NCI-H187 treated with DMSO at 0.1 percent for 48 hours (cell line): Measurements from ENCODE around the gene FAM107B.

ENCODE experiments used
- DNase-seq: peaks from one replicate; lab custom pipeline; 2025; lab: John Stamatoyannopoulos, UW

FAM107B gene

DNA sequence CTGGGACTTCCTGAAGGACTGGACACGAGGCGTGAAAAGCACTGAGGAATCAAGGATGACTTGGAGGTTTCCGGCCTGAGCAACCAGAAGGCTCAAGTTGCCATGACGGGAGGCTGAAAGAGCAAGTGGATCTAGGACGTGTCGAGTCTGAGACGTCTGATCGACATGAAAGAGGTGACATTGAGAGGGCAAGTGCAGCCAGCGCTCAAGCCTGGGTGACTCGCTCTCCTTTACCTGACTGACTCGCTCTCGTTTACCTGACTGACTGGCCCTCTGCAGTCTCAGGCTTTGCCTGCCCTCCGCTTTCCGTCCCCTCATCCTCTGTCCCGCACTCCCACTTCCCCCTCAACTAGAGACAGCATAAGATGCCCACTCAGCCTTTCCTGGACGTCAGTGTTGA, 241.4 kb downstream of the FAM107B start:
- DNase-seq: no peak

DNA sequence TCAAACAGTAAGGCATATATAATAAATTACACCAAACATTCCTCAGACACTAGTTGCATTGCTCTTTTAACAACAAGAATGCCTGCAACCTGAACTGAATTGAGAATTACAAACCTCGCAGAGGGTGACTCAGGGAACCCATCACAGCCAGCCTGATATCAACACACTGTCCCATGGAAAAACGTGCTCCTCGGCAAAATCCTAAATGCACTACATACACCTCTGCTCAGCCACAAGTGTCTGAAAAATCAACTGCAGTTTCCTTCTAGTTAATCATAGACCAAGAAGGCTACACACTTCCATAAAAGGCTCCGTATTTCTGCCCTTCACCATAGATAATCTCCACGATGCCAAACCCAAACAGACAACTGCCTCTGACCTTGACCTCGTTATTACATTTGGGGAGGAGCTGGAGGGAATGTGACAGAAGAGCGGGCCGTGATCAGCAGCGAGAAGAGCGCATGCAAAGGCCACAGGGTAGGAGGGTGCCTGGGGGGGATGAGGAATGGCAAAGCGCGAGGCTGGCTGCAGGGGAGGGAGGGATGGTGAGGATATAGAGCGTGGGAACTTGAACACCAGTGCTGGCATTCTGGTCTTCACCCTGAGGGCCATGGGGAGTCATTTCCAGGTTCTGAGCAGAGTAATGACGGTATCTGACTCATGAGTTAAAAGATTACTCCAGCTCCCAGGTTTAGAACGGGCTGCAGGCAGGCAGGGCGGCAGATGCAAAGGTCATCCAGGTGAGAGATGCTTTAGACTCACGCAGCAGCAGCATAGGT, 242.0 kb downstream of the FAM107B start:
- no peak for DNase-seq

DNA sequence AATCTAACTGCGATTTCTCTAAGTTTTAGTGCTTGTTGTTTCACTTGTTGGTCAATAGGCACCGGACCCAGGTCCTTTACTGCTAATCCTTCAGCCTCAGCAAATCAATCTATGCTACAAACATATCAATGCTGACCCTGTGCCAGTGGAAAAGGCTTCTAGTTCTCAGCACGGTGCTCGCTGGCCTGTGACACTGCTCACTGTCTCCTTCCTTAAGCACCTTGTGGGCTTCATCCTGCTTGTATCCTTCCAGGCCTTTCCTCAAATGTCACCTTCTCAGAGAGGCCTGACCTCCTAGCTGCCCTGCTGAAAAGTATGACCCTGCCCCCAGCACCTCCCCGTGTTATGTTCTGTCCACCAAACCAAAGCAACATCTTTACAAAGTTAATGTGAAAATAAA, 242.7 kb downstream of the FAM107B start:
- DNase-seq: no peak

DNA sequence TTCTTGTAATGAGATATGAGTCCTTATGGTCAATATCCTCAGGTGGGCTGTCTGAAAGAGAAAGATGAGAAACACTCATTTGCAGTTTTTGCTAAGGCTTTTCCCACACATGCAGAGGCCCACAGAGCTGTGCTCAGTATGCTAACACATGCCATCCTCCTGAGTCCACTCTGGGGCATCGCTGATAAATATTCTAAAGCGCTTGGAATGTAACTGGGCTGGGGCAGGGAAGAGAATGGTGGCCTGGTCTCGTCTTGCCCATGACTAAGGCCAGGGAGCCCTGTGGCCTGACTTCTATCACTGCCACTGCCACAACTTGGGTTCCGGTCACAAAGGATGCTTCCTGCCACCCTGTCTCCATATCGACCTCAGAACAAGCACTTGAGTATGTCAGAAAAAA, 244.2 kb downstream of the FAM107B start:
- no peak for DNase-seq

DNA sequence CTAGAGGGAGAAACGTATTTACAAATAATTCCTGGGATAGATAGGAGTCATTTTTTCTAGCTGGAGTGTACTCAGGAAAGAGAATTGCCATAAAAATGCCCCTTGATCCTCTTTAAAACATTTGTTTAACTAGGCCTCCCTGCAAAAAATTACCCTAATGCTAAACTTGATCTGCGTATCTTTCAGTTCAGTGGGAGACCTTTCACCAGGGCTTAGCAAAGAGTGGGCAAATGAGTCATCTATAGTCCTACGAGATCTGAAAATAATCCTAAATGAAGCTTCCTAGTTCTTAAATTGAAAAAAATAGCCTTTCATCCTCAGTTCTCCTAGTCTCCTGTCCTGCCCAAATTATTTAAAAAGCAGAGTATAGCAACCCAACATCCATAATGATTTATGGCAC, 245.3 kb downstream of the FAM107B start:
- DNase-seq: no peak

DNA sequence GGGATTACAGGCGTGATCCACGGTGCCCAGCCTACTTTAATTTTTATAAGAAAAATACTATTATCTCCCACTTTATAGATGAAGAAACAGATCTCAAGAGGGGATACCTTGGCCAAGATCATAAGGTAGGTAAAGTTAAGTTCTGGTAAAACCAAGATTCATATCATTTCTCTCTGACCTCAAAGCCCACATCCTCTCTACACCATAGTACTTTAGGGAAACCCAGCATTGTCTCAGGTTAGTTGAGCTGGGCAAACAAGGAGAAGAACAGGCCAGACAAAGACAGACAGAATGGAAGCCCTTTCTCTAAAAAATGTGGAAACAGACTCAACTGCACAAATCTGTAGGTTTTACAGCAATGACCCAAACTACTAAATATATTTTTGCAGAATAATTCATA, 246.2 kb downstream of the FAM107B start:
- no peak for DNase-seq

DNA sequence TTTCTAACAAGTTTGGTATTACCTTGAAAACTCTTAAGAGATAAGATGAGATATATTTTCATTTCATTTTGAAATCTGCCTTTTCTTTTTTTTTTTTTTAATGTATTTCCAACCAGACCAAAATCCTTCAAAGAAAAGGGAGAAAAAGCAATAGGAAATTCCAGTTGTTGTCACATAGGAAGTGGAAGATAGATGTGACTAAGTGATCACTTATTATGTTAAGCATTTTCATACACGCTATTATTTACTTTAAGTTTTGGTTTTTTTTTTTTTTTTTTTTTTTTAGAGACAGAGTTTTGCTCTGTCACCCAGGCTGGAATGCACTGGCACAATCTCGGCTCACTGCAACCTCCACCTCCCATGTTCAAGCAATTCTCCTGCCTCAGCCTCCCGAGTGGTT, 246.8 kb downstream of the FAM107B start:
- DNase-seq: no peak

DNA sequence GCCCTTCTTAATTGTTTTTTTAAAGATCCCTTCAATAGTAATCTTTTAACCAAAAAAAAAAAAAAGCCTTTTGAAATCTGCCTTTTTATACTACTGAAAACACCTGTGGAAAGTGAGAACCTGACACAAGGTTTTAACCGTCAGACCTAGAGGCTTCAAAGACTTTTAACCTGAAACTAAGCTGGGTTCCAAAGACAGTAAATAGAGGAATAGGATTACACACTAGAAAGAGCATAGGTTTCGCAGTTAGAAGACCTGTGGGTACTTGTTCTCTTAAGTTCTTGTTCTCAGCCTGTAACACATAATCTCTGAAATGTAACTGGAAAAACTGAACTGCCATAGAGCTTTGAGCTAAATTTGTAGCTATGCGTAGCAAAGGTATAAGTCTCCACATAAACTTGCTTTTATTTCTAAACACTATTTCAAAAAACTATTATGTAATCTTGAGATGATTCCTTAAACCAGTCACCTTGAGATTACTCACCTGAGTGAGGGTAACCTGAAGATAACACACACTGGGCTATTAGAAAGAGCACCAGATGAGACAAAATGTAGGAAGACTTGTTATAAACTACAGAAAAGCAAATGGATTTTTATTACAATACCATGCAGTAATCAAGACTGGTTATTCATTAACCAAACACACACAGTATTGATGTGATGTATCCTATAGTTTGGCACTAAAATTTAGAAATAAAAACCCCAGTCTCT, 247.4 kb downstream of the FAM107B start:
- no peak for DNase-seq

DNA sequence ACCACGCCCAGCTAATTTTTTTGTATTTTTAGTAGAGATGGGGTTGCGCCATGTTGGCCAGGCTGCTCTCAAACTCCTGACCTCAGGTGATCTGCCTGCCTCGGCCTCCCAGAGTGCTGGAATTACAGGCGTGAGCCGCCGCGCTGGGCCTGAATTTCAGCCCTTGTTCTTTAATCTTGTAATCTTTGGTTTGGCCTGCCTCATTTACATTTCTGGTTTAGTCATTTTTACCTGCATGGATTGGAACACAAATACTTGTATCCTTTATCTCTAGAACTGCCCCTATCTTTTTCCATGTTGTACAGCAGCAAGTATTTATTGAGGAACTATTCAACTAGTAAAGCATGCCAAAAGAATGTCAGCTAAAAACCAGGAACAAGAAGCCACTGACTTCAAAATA, 248.4 kb downstream of the FAM107B start:
- DNase-seq: no peak

DNA sequence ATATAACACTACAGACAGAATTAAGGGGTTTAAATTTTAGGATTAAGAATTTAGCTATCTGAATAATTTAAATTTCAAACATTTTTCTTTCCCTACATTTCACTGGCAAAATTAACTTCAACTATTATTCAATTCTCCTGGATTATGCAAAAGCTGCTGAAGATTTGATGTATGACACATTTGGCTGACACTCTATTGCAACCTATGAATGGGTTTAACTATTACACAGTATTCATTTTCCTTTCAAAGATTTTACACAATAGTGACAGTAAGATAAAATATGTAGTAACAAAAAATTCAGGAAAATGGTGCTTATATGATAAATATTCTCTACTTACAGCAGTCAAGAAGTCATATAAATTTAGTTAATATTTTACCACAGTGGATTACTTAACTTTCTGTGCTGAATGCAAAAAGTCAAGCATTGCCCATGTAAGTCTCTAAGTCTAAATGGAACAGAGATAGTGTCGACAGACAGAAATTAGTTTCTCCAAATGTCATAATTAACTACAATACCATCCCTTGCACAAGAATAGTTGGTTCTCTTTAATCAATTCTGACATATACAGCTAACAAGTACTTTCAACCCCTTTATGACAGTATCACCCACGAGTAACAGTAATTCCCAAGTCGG, 249.9 kb downstream of the FAM107B start:
- no peak for DNase-seq

DNA sequence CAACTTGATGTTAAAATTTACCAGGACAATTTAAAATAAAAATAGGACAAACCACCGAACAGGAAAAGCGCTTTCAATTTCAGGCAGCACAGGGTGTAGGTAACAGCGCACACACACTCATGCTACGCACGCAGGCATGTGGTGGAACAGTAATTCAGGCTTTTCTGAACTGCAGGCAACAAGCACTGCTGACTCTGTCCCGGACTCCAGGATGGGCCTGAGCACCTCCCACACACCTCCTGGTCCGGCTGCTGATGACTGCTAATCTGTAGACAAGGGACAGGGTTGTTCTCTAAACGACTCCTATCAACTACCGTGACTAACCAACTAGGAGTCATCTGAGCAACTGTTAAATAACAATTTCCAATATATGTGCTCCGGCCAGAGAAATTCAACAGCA, 251.4 kb downstream of the FAM107B start:
- DNase-seq: no peak

DNA sequence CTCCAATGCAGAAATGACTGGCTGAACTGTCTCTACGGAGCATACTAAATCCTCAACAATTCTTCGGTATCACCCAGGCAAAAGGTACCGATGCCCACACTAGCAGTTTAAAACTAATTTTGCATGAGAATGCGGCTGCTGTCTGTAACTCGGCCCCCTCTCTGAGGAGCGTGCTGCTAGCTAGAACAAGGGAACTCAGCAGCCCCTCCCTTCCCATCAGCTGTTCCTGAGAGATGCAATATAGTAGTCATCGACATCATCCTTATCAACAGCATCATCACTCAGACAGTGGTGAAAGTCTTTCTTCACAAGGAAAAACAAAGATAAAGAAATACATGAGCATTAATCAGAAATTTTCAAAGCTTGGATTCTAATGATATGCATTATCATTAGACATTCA, 254.9 kb downstream of the FAM107B start:
- no peak for DNase-seq

DNA sequence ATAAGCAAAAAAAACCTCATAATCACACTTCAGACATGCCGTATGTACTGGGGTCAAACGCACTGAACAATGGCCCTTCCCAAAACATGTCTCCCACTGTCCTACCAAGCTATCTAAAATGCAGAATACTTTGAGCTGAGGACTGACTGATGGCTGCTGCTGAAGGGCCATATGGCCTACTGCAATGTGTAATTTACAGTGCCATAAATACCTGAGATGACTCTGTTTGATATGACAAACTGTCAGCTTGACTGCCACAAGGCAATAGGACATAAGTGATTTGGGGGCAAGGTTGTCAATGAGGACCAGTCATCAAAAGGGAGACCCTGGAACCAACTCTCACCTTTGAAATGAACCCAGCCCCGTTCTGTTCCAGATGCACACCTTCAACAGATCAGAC, 256.5 kb downstream of the FAM107B start:
- no peak for DNase-seq

DNA sequence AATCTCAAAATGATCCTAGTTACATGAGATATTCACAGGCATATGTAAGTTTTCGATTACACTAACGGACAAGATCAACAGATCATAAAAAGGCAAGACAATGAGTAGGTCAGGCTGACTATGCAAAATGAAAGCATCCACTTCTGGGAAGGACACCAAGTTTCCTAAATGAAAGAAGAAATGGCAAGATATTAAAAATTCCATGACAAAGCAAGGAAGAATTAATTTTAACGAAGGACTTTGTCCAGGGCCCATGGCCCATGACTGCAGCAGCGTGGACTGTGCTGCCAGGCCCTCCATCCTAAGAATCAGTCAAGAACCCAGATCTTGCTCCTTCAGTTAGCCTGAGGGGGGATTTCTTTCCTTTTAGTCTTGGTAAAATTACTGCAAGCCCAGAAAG, 261.6 kb downstream of the FAM107B start:
- no peak for DNase-seq

DNA sequence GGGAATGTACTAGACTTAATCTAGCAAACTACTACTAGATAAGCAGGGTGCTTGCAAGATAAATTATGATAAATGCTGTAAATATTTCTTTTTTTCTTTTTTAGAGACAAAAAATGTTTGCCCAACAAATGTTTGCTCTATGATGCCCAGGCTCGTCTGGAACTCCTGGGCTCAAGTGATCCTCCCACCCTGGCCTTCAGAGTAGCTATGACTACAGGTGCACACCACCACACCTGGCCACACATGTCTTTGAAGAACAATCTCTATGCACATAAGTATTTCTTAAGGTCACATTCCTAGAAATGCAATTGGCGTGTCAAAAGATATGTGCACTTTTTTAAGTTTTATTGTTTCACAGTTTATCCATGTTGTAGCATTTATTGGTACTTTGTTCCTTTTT, 264.4 kb downstream of the FAM107B start:
- DNase-seq: no peak

DNA sequence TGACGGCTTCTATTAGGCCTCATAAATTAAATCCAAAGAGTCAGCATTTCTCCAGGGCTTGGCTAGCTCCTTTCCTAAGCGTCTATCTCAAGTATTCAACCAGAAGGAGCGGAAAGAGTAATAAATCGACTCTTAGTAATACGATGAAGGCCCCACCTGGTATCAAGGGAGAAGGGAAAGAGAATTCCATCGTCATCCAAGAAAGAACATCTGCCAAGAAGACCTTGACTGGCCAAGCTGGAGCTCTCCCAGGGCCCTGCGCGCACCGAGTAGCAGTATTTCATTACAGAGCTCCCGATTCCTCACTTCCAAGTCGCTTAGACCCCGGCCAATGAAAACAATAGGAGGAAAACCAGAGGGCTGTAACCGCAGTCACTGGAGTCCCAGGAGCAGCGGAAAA, 266.0 kb downstream of the FAM107B start:
- DNase-seq: no peak

DNA sequence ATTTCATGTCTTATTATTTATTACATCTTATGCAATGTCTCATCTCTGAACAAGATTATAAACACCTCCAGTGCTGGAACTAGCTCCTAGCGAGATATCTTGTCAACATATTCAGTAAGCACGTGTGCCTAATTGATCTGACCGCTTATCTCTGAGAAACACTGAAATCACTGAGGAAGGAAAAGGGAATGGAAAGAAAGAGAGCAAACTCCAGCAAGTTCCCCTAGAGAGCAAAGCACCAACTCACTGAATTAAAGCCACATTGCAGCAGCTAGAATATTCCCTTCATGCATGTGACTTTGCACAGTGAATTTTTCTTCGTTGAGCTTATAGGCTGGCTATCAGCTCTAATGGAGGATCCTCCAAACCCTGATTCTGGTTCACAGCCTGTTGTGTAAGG, 266.9 kb downstream of the FAM107B start:
- DNase-seq: no peak

DNA sequence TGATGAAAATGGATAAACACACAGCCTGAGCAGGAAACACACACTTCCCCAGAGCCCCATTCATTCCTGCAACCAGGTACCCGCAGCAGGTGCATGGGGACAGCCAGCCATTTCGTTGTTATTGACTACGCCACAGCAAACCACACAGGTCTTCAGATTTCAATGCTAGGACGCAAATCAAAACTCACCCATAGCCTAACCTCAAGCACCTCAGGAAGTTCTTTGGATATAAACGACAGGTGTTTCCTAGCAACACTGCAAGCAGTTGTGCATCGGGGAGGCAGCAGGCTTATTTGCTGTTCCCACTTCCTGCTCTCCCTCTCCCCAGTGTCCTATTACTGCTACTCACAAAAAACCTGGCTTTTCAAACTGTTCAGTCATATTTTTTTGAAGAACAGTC, 267.5 kb downstream of the FAM107B start:
- peak; percentile 18 for DNase-seq

DNA sequence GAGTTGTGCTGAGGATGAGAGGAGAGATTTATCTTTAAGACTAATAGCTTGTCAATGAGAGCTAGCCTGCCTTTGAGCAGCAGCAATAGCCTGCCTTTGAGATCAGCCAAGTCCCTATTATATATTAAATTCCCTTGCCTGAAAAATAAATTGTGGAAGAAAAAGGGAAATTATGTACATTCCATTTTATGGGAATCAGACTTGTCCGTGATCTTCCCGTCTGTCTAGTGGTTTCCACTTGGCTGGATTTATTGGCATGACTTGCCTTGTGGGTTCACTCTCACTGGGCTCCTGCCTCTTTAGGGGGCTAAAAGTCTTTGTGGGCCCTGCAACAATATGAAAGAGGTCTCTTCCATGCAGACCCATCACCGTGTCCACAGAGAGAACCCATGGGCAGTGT, 272.3 kb downstream of the FAM107B start:
- no peak for DNase-seq

DNA sequence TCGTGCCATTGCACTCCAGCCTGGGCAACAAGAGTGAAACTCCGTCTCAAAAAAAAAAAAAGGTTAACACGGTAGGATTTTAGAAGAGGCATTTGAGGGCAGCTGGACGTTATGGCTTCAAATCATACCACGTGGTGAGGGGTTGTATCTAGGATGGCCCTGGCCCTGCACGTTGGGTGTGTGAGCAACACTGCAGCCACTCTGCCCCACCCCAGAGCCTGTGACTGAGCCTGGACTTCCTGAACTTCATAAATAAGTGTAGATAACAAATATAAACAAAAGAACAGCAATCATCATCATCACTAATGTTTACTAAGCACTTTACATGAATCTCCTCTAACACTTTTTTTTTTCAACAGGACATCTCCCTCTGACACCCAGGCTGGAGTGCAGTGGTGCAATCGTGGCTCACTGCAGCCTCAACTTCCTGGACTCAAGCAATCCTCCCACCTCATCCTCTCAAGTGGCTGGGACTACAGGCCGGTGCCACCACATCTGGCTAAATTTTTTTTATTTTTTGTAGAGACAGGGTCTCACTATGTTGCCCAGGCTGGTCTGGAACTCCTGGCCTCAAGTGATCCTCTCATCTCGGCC, 274.4 kb downstream of the FAM107B start:
- DNase-seq: no peak

DNA sequence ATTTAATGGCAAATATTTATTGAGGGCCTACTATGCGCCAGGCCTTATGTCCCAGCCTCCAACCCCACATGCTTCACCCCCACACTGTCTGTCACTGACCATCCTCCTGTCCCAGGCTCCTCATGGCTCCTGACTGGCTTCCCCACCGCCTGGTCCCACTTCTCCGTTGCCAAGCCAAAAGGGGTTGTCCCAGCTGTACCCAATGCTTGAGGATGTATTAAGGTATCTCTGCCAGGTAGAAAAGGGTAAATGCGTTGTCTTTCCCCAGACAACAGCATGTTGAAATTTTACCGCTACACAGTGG, 275.1 kb downstream of the FAM107B start:
- no peak for DNase-seq

DNA sequence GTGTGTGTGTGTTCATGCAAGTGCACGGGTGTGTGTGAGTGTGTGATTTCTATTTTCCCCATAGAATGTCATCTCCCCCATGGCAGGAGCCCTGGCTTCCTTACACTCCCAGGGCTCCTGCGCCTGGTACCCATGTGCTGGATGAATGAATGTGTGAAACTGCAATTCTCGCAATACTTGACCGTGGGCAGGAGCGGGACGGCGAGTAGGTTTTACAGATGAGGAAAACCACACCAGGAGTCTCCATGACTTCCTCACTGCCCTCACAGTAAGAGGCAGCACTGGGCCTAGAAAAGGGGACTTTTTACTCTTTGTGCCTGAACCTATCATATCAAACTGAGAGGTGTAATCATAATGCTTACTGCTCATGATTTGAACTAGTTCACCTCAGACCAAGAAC, 276.4 kb downstream of the FAM107B start:
- DNase-seq: no peak

DNA sequence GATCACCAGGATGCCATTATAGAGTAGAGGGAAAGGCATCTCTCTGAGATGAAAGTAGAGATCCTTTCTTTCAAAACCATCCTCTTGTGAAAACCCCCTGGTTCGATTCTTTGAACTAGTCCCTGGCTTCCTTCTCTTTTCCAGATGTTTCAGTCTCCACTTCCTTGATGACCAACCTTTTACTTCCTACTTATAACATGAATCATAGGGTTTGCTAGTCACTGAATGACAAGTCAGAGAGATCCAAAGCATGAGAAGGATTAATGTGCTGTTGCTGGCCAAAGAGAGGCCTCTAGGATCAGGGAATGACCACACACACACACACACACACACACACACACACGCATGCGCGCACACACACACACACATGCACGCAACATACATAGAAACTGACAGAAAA, 282.9 kb downstream of the FAM107B start:
- no peak for DNase-seq
